Inflammatory macrophage (primary cell): ENCODE data around the gene RHBDF1.
"Not testable (repeated sequence)": the region's sequence is repeated elsewhere in the genome, so short reads cannot be mapped to it uniquely, and the experiment has no call there.

Experiments
- DNase-seq, 2 donors: peaks; one replicate each; pipeline ENCODE4 v3.0.0-alpha.2; 2020 to 2022

The RHBDF1 gene

GRCh38 chr16:58491-59439, 13.7 kb downstream of the RHBDF1 start:
- no peak for DNase-seq

GRCh38 chr16:57711-58110, 14.7 kb downstream of the RHBDF1 start:
- DNase-seq = peak; percentile 32 to 56

- no peak for DNase-seq
These were observed 16.1 kb downstream of the RHBDF1 start for GRCh38 chr16:56231-56927.

- DNase-seq = no peak
These were observed 16.8 kb downstream of the RHBDF1 start for GRCh38 chr16:55571-56136.

GRCh38 chr16:54237-54581, 18.2 kb downstream of the RHBDF1 start:
- no peak for DNase-seq

- peak; percentile 97 to 98 for DNase-seq
These were observed 18.8 kb downstream of the RHBDF1 start, which contains the start of the genes POLR3K and SNRNP25 for GRCh38 chr16:53346-54236. POLR3K (minus strand) TSS chr16:53608; CDS start chr16:53586, 22 bp downstream. SNRNP25 (plus strand) TSS chr16:53828; CDS start chr16:54017, 189 bp downstream.

GRCh38 chr16:50769-51591, 21.5 kb downstream of the RHBDF1 start:
- DNase-seq = no peak

GRCh38 chr16:47234-47633, 25.2 kb downstream of the RHBDF1 start:
- DNase-seq = no peak

- not testable (repeated sequence) for DNase-seq
These were observed 25.9 kb downstream of the RHBDF1 start for GRCh38 chr16:46510-46909.

- DNase-seq = no peak
These were observed 27.0 kb downstream of the RHBDF1 start for GRCh38 chr16:45454-45853.

GRCh38 chr16:44655-45054, 27.8 kb downstream of the RHBDF1 start:
- no peak for DNase-seq

GRCh38 chr16:43294-43693, 29.1 kb downstream of the RHBDF1 start:
- no peak for DNase-seq

GRCh38 chr16:42691-43090, 29.7 kb downstream of the RHBDF1 start:
- DNase-seq = no peak

GRCh38 chr16:42069-42457, 30.4 kb downstream of the RHBDF1 start:
- DNase-seq = no peak

GRCh38 chr16:41439-42068, 30.9 kb downstream of the RHBDF1 start:
- DNase-seq = no peak

- DNase-seq = peak in 1 of 2 donors; percentile 31
These were observed 33.2 kb downstream of the RHBDF1 start for GRCh38 chr16:38941-39892.

- not testable (repeated sequence) for DNase-seq
These were observed 34.2 kb downstream of the RHBDF1 start for GRCh38 chr16:38206-38605.

GRCh38 chr16:37511-37910, 34.9 kb downstream of the RHBDF1 start:
- DNase-seq = peak; percentile 78 to 82

- no peak for DNase-seq
These were observed 36.0 kb downstream of the RHBDF1 start for GRCh38 chr16:36336-36984.
